K562 (cell line): Measurements from ENCODE around the gene TMC2. TPM values are rescaled to one million over a fixed set of nuclear protein-coding genes. Genes with fewer than 3 reads are reported as not detected.

Experiments used
- ATAC-seq: fragments of 200-7000 bp; cut with Tn5 transposase; 3 replicates; pipeline ENCODE4 v1.9.1; 2020; ENCODE audit warnings: moderate library complexity
- BruUV-seq: library from RNA; stranded (reverse); fragments of 400-500 nt; replicated peaks from 2 replicates; lab custom pipeline; 2021; lab: Mats Ljungman, UMichigan
- CTCF ChIA-PET: fragments of 300-600 bp; formaldehyde crosslinking; extraction: SDS; loops from one replicate; lab custom pipeline; 2021; ENCODE audit warnings: low intra/inter-chr PET ratio; lab: Yijun Ruan, JAX
- POLR2A ChIA-PET: fragments of 300-600, 350-650 bp; sonication (Branson Sonifier 250); formaldehyde crosslinking; extraction: SDS; loops from one replicate; lab custom pipeline; 2021; ENCODE audit warnings: antibody characterized with exemption, inconsistent platforms; lab: Yijun Ruan, JAX
- DNase-seq, 4 experiments: peaks; one replicate each; pipeline versions ENCODE4 v3.0.0 to v3.0.0-alpha.2; 2011 to 2018; ENCODE audit warnings: low spot score in 3 of 4, mixed read lengths in 3 of 4; ENCODE audit errors: extremely low read depth in 1 of 4
- FAIRE-seq: peaks from 2 replicates; lab custom pipeline; 2011; peaks lifted over from hg19 to GRCh38; lab: Jason Lieb, UNC
- H2AFZ ChIP-seq: 2 replicates; pipeline ENCODE4 v1.6.0; 2011; ENCODE audit warnings: low read depth, low read length, control low read depth, inconsistent platforms
- H3K27ac ChIP-seq: fragments of 200-600 bp; 3 replicates; pipeline ENCODE4 v1.8.0; 2011; ENCODE audit warnings: low read depth, mild to moderate bottlenecking, control low read depth, inconsistent platforms, low read length, moderate library complexity, mixed read lengths; ENCODE audit errors: extremely low read depth
- H3K27me3 ChIP-seq, 2 experiments: fragments of 300-600 bp in 1 of 2; 2 replicates in 1 of 2; 3 replicates in 1 of 2; pipeline versions ENCODE4 v1.6.0 to v1.8.0; 2011; ENCODE audit warnings: inconsistent platforms in 2 of 2, low read length in 2 of 2, mild to moderate bottlenecking in 1 of 2, mixed read lengths in 1 of 2, moderate library complexity in 1 of 2; ENCODE audit not compliant: control insufficient read depth in 2 of 2, insufficient read depth in 2 of 2
- H3K36me3 ChIP-seq: fragments of 300-600 bp; 3 replicates; pipeline ENCODE4 v1.8.0; 2011; ENCODE audit warnings: mild to moderate bottlenecking, low read length, inconsistent platforms; ENCODE audit not compliant: control insufficient read depth, insufficient read depth
- H3K4me1 ChIP-seq, 2 experiments: fragments of 200-600 bp in 1 of 2; replicated peaks in 1 of 2; 2 replicates in 1 of 2; 3 replicates in 1 of 2; pipeline versions ENCODE4 v1.5.1 to v1.8.0; 2011; ENCODE audit warnings: inconsistent platforms in 2 of 2, low read length in 2 of 2, mild to moderate bottlenecking in 1 of 2, mixed read lengths in 1 of 2, moderate library complexity in 1 of 2; ENCODE audit not compliant: control insufficient read depth in 2 of 2, insufficient read depth in 2 of 2
- H3K4me2 ChIP-seq: 2 replicates; pipeline ENCODE4 v1.6.1; 2011; ENCODE audit warnings: low read length, control low read depth, inconsistent platforms, mixed read lengths; ENCODE audit not compliant: insufficient read depth
- H3K4me3 ChIP-seq: fragments of 200-600 bp; sonication (generic), shearing (Covaris generic); 2 replicates; pipeline ENCODE4 v1.5.1; 2016; ENCODE audit warnings: control low read depth, inconsistent platforms
- H3K79me2 ChIP-seq: fragments of 200-600 bp; 3 replicates; pipeline ENCODE4 v1.8.0; 2011; ENCODE audit warnings: low read length, inconsistent platforms; ENCODE audit not compliant: control insufficient read depth, insufficient read depth
- H3K9ac ChIP-seq, 2 experiments: 2 replicates each; pipeline versions ENCODE4 v1.6.0 to v1.6.1; 2011; ENCODE audit warnings: low read depth in 2 of 2, low read length in 2 of 2, control low read depth in 1 of 2, inconsistent platforms in 1 of 2, mild to moderate bottlenecking in 1 of 2, mixed read lengths in 1 of 2; ENCODE audit not compliant: insufficient read depth in 1 of 2
- H3K9me1 ChIP-seq: one replicate; pipeline ENCODE4 v1.6.0; 2011; ENCODE audit warnings: inconsistent platforms, mild to moderate bottlenecking, low read length, moderate library complexity; ENCODE audit not compliant: control insufficient read depth, insufficient read depth
- H3K9me3 ChIP-seq: replicated peaks from 2 replicates; pipeline ENCODE4 v1.5.1; 2011; ENCODE audit warnings: low read depth, low read length, inconsistent platforms; ENCODE audit not compliant: control insufficient read depth, insufficient read depth
- H4K20me1 ChIP-seq: replicated peaks from 2 replicates; pipeline ENCODE4 v1.6.1; 2011; ENCODE audit warnings: low read length, inconsistent platforms, mixed read lengths; ENCODE audit not compliant: control insufficient read depth, insufficient read depth
- CCNT2 ChIP-seq: IDR thresholded peaks from 2 replicates; pipeline ENCODE4 v1.6.1; 2011; ENCODE audit warnings: borderline replicate concordance, low read depth, mild to moderate bottlenecking, moderate library complexity, mixed read lengths, low read length; ENCODE audit not compliant: insufficient read length; ENCODE audit errors: extremely low read depth
- NRF1 ChIP-seq, 2 experiments: fragments of 450-650 bp; IDR thresholded peaks in 1 of 2; conservative IDR thresholded peaks in 1 of 2; 2 replicates each; pipeline ENCODE4 v1.6.1; 2014; ENCODE audit warnings: mild to moderate bottlenecking in 2 of 2
- RBM22 ChIP-seq: fragments of 200-400 bp; formaldehyde crosslinking; IDR thresholded peaks from 2 replicates; pipeline ENCODE4 v1.6.1; 2018; ENCODE audit warnings: low read length, low read depth; ENCODE audit not compliant: poor library complexity, severe bottlenecking
- RFX5 ChIP-seq: IDR thresholded peaks from 2 replicates; pipeline ENCODE4 v1.6.1; 2011; ENCODE audit warnings: low read depth, mild to moderate bottlenecking, improper control_type of control experiment, low read length
- SPI1 ChIP-seq: IDR thresholded peaks from 2 replicates; pipeline ENCODE4 v1.6.1; 2011; ENCODE audit warnings: low read depth, low read length, control low read depth, borderline replicate concordance
- ZBTB8A ChIP-seq: fragments of 450-650 bp; IDR thresholded peaks from 2 replicates; pipeline ENCODE4 v1.6.1; 2018; ENCODE audit warnings: mild to moderate bottlenecking, moderate library complexity; ENCODE audit not compliant: partially characterized antibody
- WGBS: fragments of 100-300 bp; shearing (Covaris generic); methylation state at CpG from one replicate; pipeline ENCODE4 v1.1.6; 2016; ENCODE audit warnings: low coverage, mixed read lengths; ENCODE audit not compliant: insufficient coverage; ENCODE audit errors: missing lambda C conversion rate; 5-methylcytosine and 5-hydroxymethylcytosine counted together
- in situ Hi-C: fragments of 300-500 bp; cut with MboI; formaldehyde crosslinking; loops from 4 replicates; pipeline ENCODE4 v1.15.0; 2018; ENCODE audit warnings: inconsistent platforms, mixed read lengths
- intact Hi-C: fragments of 100-400 bp; cut with micrococcal nuclease; formaldehyde crosslinking; loops from 2 replicates; pipeline ENCODE4 v1.14.2; 2022
- polyA plus RNA-seq, 8 experiments: library from polyadenylated mRNA; depleted of rRNA in 4 of 8; stranded (reverse) in 5 of 8; unstranded in 3 of 8; fragments of >200 nt; fragmentation: Nextera tagmentation in 2 of 8; fragmentation: Illumina TruSeq in 1 of 8; extraction: Ambion mirVana in 2 of 8; extraction: Trizol in 1 of 8; gene quantifications; 2 replicates each; pipeline versions ENCODE4 v1.2.1 to v1.2.3, GENCODE V29; 2011 to 2014; ENCODE audit warnings: inconsistent platforms in 1 of 8, missing spikeins in 1 of 8
- total RNA-seq, 7 experiments: library from RNA; depleted of rRNA in 6 of 7; stranded (reverse); fragments of >200 nt in 6 of 7; fragmentation: Illumina TruSeq in 2 of 7; extraction: Trizol in 2 of 7; gene quantifications; 2 replicates each; pipeline versions ENCODE4 v1.2.1 to v1.2.3, GENCODE V29; 2011 to 2021; ENCODE audit warnings: low replicate concordance in 1 of 7
- TF ChIP-seq, protein P1 (sequence below): IDR thresholded peaks from 2 replicates; pipeline ENCODE4 v1.6.1; 2012; ENCODE audit warnings: low read depth, low read length, improper control_type of control experiment, borderline replicate concordance
- TF ChIP-seq, protein P2 (sequence below), 2 experiments: fragments of 450-650 bp in 1 of 2; sonication (generic) in 1 of 2; formaldehyde crosslinking; conservative IDR thresholded peaks; 2 replicates each; pipeline versions ENCODE4 v1.4.0 to v1.8.1; 2020 to 2022; ENCODE audit warnings: mild to moderate bottlenecking in 1 of 2, missing genetic modification reagents in 1 of 2

The TMC2 gene
- total and polyA plus RNA-seq, 9 of the 15 experiments (the other 6 are each of a cell fraction or from before 2014, with no cell fraction given): not detected

DNA sequence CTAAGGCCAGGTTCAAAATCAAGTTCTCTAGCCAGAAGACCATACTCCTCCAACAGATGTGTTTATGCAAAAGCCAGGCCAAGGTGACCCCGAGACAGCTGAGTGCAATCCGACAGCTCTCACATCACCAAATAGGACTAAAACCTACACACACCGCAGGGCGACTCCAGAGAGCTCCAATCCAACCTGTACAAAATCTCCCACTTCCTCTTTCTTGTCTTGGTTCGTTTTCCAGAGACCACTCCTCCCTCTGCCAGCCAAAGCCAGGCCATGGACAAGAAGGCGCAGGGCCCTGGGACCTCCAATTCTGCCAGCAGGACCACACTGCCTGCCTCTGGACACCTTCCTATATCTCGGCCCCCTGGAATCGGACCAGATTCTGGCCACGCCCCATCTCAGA, 104.5 kb downstream of the TMC2 start:
- in situ Hi-C loops: loop anchor here (10.0 kb wide), 1 partner anchor 176 kb away; no protein-coding TSS in a partner anchor

More for the DNA sequence above, 104.5 kb downstream of the TMC2 start:
- Histone ChIP-seq H4K20me1 (no peaks in the 10 kb centered on the region), H3K27me3 (peaks cover 0 to 6% of the 10 kb centered on the region in 2 experiments; a peak in 2 of 5 replicates)
- TF ChIP-seq NRF1 (conservative IDR thresholded peaks at IDR 0.05 in 1 of 2, IDR thresholded peaks at IDR 0.05 in 1 of 2) (no peak), SPI1 (peak; percentile 97), RBM22 (no peak), ZBTB8A (no peak), CCNT2 (no peak), RFX5 (no peak)
- TF ChIP-seq, protein P1, sequence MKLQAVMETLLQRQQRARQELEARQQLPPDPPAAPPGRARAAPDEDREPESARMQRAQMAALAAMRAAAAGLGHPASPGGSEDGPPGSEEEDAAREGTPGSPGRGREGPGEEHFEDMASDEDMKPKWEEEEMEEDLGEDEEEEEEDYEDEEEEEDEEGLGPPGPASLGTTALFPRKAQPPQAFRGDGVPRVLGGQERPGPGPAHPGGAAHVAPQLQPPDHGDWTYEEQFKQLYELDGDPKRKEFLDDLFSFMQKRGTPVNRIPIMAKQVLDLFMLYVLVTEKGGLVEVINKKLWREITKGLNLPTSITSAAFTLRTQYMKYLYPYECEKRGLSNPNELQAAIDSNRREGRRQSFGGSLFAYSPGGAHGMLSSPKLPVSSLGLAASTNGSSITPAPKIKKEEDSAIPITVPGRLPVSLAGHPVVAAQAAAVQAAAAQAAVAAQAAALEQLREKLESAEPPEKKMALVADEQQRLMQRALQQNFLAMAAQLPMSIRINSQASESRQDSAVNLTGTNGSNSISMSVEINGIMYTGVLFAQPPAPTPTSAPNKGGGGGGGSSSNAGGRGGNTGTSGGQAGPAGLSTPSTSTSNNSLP: no peak
- TF ChIP-seq, protein P2, sequence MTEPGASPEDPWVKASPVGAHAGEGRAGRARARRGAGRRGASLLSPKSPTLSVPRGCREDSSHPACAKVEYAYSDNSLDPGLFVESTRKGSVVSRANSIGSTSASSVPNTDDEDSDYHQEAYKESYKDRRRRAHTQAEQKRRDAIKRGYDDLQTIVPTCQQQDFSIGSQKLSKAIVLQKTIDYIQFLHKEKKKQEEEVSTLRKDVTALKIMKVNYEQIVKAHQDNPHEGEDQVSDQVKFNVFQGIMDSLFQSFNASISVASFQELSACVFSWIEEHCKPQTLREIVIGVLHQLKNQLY (CRISPR knock-in tag; conservative IDR thresholded peaks at IDR 0.05): no peak
- TF ChIP-seq, all 486 proteins: peak for 1
- DNase-seq (no peak), ATAC-seq (no peak), FAIRE-seq (no peak)
- H3K79me2 ChIP-seq: no peaks in the 10 kb centered on the region
- no peaks in the 10 kb centered on the region for H3K9me1 ChIP-seq
- intact Hi-C loops: loop anchor here (10.0 kb wide), 1 partner anchor 66 kb away; no protein-coding TSS in a partner anchor
- CTCF ChIA-PET: no interaction called here
- 19% methylated on average over 9 of the region's 9 CpGs for WGBS
- BruUV-seq: no TSS peak
- no peak overlapping the region for H3K9ac ChIP-seq
- POLR2A ChIA-PET: no interaction called here
- no peak overlapping the region for H3K27ac ChIP-seq
- H3K4me3 ChIP-seq: no peak overlapping the region
- H3K36me3 ChIP-seq: no peaks in the 10 kb centered on the region
- H3K4me1 ChIP-seq: no peaks in the 10 kb centered on the region
- H2AFZ ChIP-seq: no peak overlapping the region
- H3K4me2 ChIP-seq: no peak overlapping the region
- no peaks in the 10 kb centered on the region; the same call in 1 of the 2 replicates for H3K9me3 ChIP-seq
